Left renal pelvis (tissue), 4 donors: ENCODE measurements around the gene TMEM238L. TPM values are rescaled to one million over a fixed set of nuclear protein-coding genes. Genes with fewer than 3 reads are reported as not detected.
A peak's percentile ranks its signal among the peaks of the same experiment; 100 is the strongest.
"Not testable (repeated sequence)": the region's sequence is repeated elsewhere in the genome, so short reads cannot be mapped to it uniquely, and the experiment has no call there.

Experiments
- DNase-seq, 4 donors: peaks; one replicate each; pipeline ENCODE4 v3.0.0-alpha.2; 2013; ENCODE audit warnings: low read depth in 4 of 4, low spot score in 3 of 4
- polyA plus RNA-seq, 4 donors: library from polyadenylated mRNA; unstranded; fragments of 120-200 nt; gene quantifications; one replicate each; pipeline ENCODE4 v1.2.1, GENCODE V29; 2013; ENCODE audit not compliant: insufficient read length in 4 of 4

TMEM238L gene
- 1 to 10 TPM in 3 of 4 donors, under 1 TPM in 1; 0.14 to 9.4 (median 3.5) TPM for polyA plus RNA-seq

- no peak for DNase-seq
Observed at GRCh38 chr17:10803830-10804475, at the start of gene TMEM238L. Gene TMEM238L, minus strand, starts transcription at chr17:10804099. Its CDS starts 136 bp downstream, at chr17:10803963.

GRCh38 chr17:10846636-10847035 lies 42.7 kb upstream of the TMEM238L start:
- not testable (repeated sequence) for DNase-seq

- DNase-seq, result no peak
Observed at GRCh38 chr17:10845388-10845751, 41.5 kb upstream of the TMEM238L start.

GRCh38 chr17:10844621-10845387 lies 40.9 kb upstream of the TMEM238L start:
- peak; percentile 36 to 51 (median 43) for DNase-seq

GRCh38 chr17:10843811-10844210 lies 39.9 kb upstream of the TMEM238L start:
- DNase-seq, result peak in 1 of 4 donors; percentile 14

GRCh38 chr17:10842658-10843057 lies 38.8 kb upstream of the TMEM238L start:
- DNase-seq, result no peak

- DNase-seq, result no peak
Observed at GRCh38 chr17:10838682-10839081, 34.8 kb upstream of the TMEM238L start.

- DNase-seq, result no peak
Observed at GRCh38 chr17:10837921-10838320, 34.0 kb upstream of the TMEM238L start, which contains the start of gene PIRT. Gene PIRT, minus strand, starts transcription at chr17:10838087. Its CDS starts 12,442 bp downstream, at chr17:10825645.

GRCh38 chr17:10836966-10837590 lies 33.2 kb upstream of the TMEM238L start:
- no peak for DNase-seq

- no peak for DNase-seq
Observed at GRCh38 chr17:10836145-10836544, 32.2 kb upstream of the TMEM238L start.

- DNase-seq, result no peak
Observed at GRCh38 chr17:10831696-10832095, 27.8 kb upstream of the TMEM238L start.

GRCh38 chr17:10827898-10828552 lies 24.1 kb upstream of the TMEM238L start:
- DNase-seq, result no peak

GRCh38 chr17:10824874-10825273 lies 21.0 kb upstream of the TMEM238L start:
- no peak for DNase-seq

GRCh38 chr17:10821770-10822169 lies 17.9 kb upstream of the TMEM238L start:
- no peak for DNase-seq

- no peak for DNase-seq
Observed at GRCh38 chr17:10821054-10821453, 17.2 kb upstream of the TMEM238L start.

- no peak for DNase-seq
Observed at GRCh38 chr17:10815319-10815718, 11.4 kb upstream of the TMEM238L start.

GRCh38 chr17:10814075-10814474 lies 10.2 kb upstream of the TMEM238L start:
- DNase-seq, result no peak

- DNase-seq, result no peak
Observed at GRCh38 chr17:10812674-10813073, 8.8 kb upstream of the TMEM238L start.

- no peak for DNase-seq
Observed at GRCh38 chr17:10809605-10810004, 5.7 kb upstream of the TMEM238L start.

- DNase-seq, result no peak
Observed at GRCh38 chr17:10807704-10808128, 3.8 kb upstream of the TMEM238L start.
